NCI-H345 treated with DMSO at 0.1 percent for 48 hours (cell line): ENCODE data around the gene FHOD3.

Source experiments
- DNase-seq: peaks from one replicate; lab custom pipeline; 2025; ENCODE audit not compliant: unreplicated experiment; lab: John Stamatoyannopoulos, UW

Gene FHOD3

DNA sequence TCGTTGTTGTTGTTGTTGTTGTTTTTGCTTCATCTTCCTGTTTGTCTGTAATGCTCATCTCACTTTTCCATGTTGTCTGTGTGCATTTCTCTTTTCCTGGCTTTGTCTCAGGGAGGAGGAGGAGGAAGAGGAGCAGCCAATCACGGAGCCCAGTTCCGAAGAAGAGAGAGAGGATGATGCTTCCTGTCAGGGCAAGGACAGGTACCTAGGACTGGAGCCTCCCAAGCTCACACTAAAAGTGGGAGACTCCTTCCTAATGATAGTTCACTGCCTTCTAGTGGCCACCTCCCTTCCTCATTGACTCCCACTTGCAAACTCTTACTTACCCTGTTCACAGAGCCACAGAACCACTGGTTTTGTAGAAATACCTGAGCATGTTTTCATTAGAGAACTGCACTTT, 351.7 kb downstream of the FHOD3 start:
- no peak for DNase-seq

DNA sequence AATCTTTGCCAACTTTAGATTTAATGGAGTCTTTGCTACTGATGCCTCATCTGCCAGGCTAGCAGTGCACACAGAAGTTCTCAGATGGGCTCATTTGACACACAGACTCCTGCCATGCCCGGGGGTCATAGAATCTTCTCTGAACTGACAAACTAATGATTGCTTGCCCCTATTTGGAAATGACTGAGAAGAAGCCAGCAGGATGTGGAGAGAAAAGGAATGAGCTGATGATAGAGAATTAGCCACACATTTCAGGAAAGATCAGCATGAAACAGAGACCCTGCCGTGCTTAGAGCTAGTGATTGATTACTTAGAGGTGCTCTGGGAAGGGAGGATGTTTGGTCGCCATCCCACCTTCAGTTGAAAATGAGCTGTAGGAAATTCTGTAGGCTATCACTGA, 352.8 kb downstream of the FHOD3 start:
- no peak for DNase-seq

DNA sequence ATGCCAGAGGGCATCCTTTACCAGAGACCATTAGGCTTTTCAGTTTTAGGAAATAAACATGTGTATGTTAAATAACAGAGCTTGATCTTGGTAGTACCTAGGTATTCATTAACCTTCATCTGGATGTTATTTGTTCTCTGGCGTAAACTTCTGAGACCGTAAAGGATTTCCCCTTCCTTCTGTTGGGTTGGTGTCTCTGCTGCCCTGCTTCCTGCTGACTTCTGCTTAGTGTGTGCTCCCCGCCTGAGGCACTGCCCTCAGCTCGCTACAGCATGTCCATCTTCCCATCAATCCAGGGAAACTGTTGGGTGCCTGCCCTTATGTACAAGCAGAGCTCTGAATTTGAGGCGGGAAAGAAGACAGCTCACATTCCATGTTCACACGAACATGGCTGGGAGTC, 353.4 kb downstream of the FHOD3 start:
- DNase-seq, result no peak

DNA sequence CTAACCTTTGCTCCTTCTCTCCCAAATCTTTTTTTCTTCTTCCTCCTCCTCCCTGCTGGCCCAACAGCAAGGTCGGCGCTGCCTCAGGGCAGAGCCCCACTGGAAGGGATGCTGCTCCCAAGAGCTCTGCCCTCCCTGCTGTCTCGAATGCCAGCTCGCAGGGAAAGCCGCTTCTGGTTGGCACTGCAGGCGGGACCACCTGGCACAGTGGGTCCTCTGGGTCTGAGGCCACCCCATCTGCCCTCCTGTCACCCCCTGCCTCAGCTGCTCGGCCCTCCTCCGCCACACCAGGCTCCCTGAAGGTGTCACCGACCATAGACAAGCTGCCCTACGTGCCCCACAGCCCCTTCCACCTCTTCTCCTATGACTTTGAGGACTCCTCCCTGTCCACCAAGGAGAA, 355.0 kb downstream of the FHOD3 start:
- DNase-seq, result no peak

DNA sequence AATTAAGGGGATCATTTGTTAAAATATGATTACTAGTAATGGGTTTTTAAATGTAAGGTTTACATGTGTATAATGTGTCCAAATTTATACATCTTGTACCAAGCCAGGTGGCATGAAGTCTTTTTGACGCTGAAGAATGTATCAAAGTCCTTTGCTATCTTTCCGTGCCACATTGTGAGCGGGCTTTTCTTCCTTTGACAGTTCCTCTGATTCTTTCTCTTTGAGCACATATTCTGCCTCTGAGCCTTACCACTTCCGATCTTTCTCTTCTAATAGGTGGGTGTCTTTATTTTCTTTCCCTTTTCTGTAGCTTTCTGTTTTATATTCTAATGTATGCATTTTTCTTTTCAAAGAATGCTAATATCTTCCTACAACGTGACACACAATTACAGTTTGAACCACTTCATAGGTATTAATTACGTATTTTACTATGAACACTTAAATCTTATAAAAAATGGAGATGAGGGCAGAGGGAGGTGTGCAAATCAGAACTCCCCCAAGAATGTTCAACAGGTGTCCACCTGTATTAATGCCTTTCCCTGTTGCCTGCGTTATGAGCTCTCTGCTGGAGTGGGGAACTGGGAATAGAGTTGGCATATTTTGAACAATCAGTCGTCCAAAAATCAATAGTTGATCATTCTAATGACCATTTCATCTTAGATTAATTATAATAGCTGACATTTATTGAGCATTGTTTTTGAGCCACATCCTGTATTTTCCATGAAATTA, 355.8 kb downstream of the FHOD3 start:
- DNase-seq, result no peak

DNA sequence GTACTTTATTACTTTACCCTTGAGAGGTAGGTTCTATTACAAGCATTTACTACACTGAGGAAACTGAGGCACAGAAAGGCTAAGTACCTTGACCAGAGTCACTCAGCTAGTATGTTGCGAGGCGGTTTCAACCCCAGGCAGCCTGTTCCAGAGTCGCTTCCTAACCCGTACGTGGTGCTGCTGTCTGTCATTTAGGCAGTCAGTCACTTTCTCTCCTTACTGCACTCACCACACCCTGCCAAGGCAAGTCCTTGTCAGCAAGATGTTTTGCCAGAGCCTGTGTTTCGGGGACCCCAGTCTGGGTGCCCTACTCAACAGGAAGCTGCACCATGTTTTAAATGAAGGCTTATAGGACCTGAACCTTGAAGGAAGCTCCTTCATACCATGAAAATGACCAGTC, 356.4 kb downstream of the FHOD3 start:
- no peak for DNase-seq

DNA sequence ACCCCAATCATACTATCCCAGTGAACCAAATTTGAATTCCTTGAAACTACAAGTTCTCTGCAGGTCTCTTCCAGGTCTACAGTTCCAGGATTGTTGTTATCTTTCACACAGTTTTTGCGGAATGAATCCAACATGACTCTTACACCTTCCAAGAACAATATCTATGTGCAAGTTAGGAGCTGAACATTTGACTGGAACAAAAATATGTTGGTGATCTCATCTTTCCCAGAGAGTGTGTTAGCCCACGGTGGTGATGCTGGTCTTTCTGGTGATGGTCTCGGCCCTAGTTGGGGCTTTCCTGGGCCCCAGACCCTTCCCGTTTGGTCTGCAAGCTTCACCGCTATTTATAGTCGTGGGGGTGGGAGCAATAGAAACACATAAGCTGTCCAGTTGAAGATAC, 357.6 kb downstream of the FHOD3 start:
- DNase-seq, result no peak

DNA sequence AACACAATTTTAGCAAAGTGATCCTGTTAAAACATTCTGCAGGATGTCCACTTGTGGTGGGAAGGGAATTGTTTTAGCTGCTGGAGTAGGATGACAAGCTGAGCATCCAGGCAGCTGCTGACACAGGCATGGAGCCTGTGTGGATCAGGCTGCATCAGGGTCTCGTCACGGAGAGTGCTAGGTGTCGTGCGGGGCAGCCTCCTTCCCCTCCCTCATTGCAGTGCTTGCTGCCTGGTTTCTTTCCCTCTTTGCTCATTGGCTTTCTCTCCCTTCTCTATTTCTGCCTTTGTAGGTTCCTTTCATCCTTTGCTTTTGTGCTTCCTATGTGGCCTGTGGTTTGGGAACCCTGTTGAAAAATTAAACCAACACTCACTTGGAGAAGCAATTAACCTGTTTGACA, 358.4 kb downstream of the FHOD3 start:
- DNase-seq, result no peak

DNA sequence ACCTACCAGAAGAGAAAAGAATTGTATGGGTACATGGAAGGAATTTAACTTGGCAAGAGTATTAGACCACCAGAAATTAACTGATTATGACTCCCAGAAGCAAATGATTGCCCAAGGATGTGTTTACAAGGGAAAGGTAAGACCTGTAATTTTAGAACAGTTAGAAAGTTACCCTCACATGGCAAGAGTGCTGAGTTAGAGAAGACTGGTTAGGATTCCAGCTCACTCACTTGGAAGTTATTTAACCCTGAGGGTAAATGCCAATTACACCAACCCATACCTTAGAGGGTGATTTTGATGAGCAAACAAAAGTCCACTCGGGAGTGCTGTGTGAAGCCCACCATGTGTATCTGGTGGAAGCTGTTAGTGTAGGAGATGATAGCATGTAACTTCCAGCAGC, 361.1 kb downstream of the FHOD3 start:
- DNase-seq, result no peak

DNA sequence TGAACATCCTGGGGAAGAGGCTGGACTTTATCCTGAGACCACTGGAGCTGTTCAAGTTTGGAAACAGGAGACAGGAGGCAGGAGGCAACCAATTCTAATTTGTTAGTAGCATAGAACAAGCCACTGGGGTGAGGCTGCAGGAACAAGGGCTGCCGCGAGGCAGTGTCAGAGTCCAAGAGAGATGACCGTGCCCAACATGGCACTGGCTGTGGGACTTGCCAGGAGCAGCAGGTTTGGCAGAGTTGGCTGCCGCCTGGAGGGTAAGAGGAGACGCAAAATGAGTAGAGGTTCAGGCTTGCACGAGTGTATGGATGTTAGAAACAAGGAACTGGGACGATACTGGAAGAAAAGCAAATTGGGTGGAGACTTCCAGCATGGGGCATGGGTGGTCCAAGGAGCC, 362.8 kb downstream of the FHOD3 start:
- no peak for DNase-seq

DNA sequence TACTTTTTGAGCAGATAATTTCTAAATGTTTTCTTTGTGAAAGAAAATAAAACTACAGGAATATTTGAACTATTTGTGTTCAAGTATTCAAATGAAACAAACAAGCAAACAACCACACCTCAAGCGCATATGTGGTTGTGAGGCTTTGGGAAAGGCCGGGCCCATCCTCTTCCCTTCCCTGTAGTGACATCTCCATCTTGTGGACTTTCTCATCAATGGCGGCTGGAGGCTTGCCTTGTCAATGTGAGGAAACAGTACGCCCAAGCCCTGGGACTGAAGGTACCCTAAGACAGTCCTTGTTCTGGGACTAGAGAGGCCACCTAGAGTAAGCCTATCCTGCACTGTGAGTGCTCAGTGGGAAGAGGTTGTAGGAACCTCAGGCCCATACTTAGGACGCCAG, 364.5 kb downstream of the FHOD3 start:
- DNase-seq, result no peak

DNA sequence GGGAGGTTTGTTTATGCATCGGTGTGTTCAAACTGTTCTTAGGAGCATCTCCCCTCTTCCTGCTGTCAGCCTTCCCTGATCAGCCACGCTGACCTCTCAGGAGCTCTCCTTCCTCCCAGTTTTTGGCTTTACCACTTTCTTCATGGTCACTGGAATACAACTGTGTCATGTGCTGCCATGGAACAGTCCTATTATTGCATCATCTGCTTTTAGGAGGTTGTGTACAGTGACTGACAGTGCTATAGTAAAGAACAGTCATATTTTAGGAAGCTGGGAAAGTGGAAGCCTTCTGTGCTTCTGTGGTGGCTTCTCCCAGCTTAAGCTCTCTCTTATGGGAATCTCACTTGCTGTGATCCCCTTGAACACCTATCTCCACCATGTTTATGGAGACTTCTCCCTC, 365.8 kb downstream of the FHOD3 start:
- DNase-seq, result no peak

DNA sequence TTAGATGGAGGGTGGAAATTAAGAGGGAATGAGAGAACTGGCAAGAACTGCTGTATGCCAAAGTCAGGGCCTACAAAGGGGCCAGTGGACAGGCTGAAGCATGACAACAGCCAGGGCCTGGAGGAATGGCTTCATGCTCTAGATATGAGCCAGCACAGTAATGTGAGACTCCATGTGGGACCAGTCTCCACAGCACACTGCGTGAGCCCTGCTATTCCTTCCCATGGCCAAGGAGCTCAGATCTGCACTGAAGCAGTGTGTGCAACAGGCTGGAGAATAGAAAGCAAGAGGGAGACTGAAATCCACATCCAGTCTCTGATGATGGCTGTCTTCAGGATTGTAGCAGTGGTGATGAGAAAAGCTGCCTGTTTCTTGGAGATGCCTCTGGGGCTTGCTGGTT, 368.4 kb downstream of the FHOD3 start:
- DNase-seq, result no peak

DNA sequence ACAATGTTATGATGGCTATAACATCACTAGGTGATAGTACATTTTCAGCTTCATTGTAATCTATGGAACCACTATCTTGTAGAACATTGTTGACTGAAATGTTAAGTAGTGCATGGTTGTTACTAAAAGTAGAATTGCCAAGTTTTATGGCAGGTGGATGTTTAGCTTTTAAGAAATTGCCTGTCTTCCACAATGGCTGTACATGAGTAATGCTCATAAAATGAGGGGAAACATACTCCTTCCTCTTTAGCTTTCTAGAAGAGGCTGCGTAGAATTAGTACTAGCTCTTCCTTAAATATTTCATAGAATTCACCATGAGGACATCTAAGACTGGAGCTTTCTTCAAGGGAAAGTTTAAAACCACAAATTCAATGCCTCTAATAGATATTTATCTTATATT, 370.3 kb downstream of the FHOD3 start:
- DNase-seq, result no peak

DNA sequence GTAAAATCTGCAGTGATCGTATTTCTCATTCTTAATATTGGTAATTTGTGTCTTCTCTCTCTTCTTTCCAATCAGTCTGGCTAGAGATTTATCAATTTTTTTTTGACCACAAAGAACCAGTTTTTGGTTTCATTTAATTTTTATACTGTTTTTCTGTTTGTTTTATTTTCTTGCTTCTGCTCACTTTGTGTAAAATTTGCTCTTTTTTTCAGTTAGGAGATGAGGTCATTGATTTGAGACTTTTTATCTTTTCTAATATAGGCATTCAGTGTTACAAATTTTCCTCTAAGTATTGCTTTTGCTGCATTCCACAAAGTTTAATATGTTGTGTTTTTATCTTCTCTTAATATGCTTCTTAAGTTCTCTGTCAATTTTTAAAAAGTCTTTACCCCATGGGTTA, 370.8 kb downstream of the FHOD3 start:
- DNase-seq, result no peak

DNA sequence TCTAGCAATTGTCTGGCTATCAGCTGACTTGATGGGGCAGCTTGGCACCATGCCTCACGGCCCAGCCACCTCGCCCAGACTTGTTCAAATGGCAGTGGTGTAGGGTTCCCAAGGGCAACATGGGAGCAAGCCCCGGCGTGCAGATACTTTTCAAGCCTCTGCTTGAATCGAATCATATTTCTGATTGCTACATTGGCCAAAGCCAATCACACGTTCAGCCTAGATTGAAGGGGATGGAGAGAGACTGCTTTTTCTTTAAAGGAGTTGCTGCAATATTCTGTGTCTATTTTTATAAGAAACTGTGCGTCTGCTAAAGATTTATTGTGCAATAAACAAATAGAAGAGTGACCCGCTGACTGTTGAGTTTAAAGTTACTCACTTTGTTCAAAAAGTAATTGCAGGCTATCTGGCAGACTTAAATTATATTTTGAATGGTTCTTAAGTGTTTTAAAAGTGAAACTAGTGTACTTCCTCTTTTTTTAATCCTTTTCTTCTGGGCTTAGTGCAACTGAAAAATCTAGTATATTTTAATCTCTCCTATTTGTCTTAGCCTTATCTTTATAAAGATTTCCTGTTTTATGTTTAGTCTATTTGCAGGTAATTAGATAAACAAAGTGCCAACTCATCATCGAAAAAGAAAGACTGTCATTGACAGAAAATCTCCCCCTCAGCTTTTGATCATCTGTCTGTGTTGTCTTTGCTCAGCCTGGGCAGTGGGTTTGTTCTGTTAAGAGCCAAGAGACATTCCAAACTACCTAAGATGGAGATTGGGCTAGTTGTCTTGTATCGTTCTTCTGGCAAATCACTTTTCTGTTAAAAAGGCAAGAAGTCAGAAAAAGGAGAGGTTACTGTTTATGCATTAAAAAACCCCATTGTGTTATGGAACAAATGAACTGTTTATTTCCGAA, 375.2 kb downstream of the FHOD3 start:
- DNase-seq, result peak; percentile 68

DNA sequence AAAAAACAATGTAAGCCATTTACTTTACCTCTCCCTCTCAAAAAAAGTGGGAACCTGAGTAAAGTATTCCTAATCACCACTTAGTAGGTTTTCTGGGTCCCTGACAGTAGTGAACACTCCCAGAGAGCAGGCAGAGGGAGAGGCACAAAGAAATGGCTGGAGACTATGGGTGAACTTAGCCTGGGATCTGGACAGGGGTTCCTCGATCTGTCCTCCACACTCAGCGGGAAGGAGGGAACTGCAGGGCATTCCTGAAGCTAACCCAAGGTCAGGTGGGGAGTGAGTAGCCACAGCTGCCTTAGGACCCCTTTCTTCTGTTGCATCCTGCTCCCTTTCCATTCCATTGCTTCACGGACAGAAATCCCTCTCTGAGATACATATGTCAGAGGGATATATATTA, 375.9 kb downstream of the FHOD3 start:
- no peak for DNase-seq

DNA sequence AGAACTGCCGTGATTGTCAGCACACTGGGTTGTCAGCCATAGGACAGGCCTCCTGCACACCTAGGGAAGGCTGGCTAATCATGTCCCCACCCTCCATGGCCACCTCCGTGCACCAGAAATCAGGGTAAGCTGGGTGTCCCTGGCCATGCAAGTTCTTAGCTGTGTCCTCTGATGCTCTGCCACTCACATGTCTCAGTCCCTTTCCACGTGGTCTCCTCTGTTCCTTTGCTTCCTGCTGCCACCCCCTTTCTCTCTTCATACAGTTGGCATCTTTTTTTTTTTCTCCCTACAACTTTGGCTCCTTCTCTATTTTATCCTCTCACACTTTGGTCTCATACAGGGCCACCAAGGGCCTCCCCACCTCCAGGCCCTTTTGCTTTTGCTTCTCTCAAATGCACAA, 377.6 kb downstream of the FHOD3 start:
- no peak for DNase-seq

DNA sequence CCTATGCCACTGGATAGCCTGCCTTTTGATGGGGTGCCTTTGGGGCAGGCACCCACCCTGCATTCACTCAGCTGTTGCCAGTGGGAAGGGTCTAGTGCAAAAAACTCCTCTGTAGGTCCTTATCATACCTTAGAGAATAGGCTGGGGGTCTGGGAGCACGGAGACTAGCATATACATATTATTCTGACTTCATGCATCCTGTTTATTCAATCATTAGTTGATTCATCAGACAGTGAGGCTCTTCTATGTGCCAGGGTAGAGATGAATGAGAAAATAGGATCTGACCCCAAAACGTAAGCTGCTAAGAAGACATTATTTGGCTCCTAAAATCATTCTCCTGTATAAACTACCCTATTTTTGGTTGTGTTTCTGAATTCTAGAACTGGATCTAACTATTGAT, 378.0 kb downstream of the FHOD3 start:
- DNase-seq, result no peak

DNA sequence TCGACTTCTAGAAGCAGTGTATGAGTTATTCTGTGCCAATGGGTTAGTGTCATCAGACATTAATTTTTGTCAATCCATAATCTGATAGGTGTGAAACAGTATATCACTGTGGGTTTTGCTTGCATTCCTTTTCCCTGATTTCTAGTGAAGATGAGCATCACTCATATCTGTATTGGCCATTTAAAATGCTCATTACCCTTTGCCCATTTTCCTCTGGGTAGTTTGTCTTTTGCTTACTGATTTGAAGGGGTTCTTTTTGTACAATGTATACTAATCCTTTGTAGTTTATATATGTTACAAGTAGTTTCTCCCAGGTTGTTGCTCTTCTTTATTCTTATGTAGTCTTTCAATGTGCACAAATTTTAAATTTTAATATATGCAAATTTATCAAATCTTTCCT, 379.1 kb downstream of the FHOD3 start:
- DNase-seq, result no peak

DNA sequence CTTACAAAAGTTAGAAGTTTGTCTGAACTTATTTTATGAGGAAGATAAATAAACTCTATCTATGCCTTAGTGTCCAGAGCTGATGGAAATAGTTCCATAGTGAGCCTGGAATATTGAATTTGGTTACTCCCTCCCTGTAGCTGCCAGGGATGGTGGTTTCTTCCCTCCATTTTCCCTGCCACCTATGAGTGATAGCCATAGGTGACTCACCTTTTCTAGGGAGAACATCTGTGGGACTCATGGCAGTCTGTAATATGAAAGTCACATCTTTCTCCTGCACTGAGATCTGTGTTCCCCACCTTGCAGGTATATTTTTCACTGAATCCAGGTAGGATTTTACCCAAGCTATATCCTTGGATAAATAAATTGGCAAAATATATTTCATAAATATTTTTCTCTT, 382.5 kb downstream of the FHOD3 start:
- no peak for DNase-seq

DNA sequence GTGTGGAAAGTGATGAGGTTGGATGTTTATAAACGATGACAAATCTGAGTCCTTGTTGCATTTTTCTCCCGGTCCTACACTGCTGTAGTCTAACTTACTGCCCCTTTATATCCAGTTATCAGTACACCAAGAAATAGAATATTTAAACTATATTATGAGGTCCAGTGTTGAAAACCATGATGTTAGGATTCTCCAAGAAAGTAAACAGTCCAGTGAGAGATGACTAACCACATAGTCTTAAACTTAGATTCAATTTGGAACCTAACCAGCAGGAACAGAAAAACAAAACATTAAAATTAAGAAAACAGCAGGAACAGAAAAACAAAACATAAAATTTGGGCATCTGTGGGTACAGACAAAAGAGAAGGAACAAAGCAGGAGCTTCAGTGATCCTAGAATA, 388.1 kb downstream of the FHOD3 start:
- DNase-seq, result no peak
